Upper lobe of left lung (tissue), 6 donors: ENCODE measurements around the gene WAPL. TPM values are rescaled to one million over a fixed set of nuclear protein-coding genes. Genes with fewer than 3 reads are reported as not detected.
"Not testable (repeated sequence)": the region's sequence is repeated elsewhere in the genome, so short reads cannot be mapped to it uniquely, and the experiment has no call there.

Experiments used
- ATAC-seq, 2 donors: fragments of 200-7000 bp; cut with Tn5 transposase; one replicate each; pipeline ENCODE4 v1.9.1; 2022; ENCODE audit warnings: mild to moderate bottlenecking in 2 of 2, moderate library complexity in 2 of 2; ENCODE audit not compliant: low FRiP score in 2 of 2
- DNase-seq, 2 donors: peaks; one replicate each; pipeline ENCODE4 v3.0.0-alpha.2; 2019 to 2020
- H3K27ac ChIP-seq, 4 donors: fragments of 200-600 bp; sonication (generic); one replicate each; pipeline ENCODE4 v1.5.1; 2016 to 2019
- H3K27me3 ChIP-seq, 4 donors: fragments of 200-600 bp; sonication (generic); one replicate each; pipeline ENCODE4 v1.5.1; 2017 to 2019
- H3K36me3 ChIP-seq, 4 donors: fragments of 200-600 bp; sonication (generic); one replicate each; pipeline ENCODE4 v1.5.1; 2016 to 2019
- H3K4me1 ChIP-seq, 4 donors: fragments of 200-600 bp; sonication (generic); one replicate each; pipeline ENCODE4 v1.5.1; 2018 to 2019
- H3K4me3 ChIP-seq, 4 donors: fragments of 200-600 bp; sonication (generic); one replicate each; pipeline ENCODE4 v1.5.1; 2017 to 2019; ENCODE audit warnings: mild to moderate bottlenecking in 2 of 4, moderate library complexity in 1 of 4
- H3K9me3 ChIP-seq, 4 donors: fragments of 200-600 bp; sonication (generic); one replicate each; pipeline ENCODE4 v1.5.1; 2018 to 2019
- CTCF ChIP-seq, 6 experiments: fragments of 450-650 bp in 4 of 6; fragments of 200-600 bp in 2 of 6; sonication (generic) in 2 of 6; IDR thresholded peaks; one replicate each; pipeline ENCODE4 v1.5.1; 2016 to 2019; ENCODE audit warnings: antibody characterized with exemption in 6 of 6
- EP300 ChIP-seq, 4 donors: sonication (generic); formaldehyde crosslinking; IDR thresholded peaks; one replicate each; pipeline ENCODE4 v1.5.1; 2017; ENCODE audit warnings: antibody characterized with exemption in 4 of 4, control low read depth in 2 of 4
- POLR2A ChIP-seq, 4 donors: fragments of 450-650 bp; IDR thresholded peaks; one replicate each; pipeline ENCODE4 v1.5.1; 2016 to 2017; ENCODE audit warnings: antibody characterized with exemption in 4 of 4, mild to moderate bottlenecking in 2 of 4
- POLR2AphosphoS5 ChIP-seq, 2 donors: sonication (generic); formaldehyde crosslinking; IDR thresholded peaks; one replicate each; pipeline ENCODE4 v1.5.1; 2017; ENCODE audit warnings: antibody characterized with exemption in 2 of 2
- WGBS, 2 donors: methylation state at CpG; one replicate each; pipeline ENCODE4 v1.1.5; 2017 to 2018; 5-methylcytosine and 5-hydroxymethylcytosine counted together
- total RNA-seq, 6 donors: library from RNA; depleted of rRNA in 4 of 6; stranded (reverse); fragments of >200 nt in 4 of 6; gene quantifications; one replicate each; pipeline versions ENCODE4 v1.1.0 to v1.2.1, GENCODE V29; 2016 to 2021
- donor health status: DM: no; HTN: no; CAD: no; lungs with moderate emphysema.
- donor health status: DM: no; HTN: yes; CAD: no; lungs with severe emphysema.

The WAPL gene
- total RNA-seq, 6 donors from 2014 or later: 24.5 to 55.2 (median 38.1) TPM

- DNase-seq (peak; percentile 89 to 95), ATAC-seq (peak; percentile 94)
- no peaks in the 10 kb centered on the region for H3K36me3 ChIP-seq
- peak in 1 of 4 donors; percentile 56 for TF ChIP-seq POLR2A (IDR thresholded peaks at IDR 0.05)
- no peak for TF ChIP-seq CTCF (IDR thresholded peaks at IDR 0.05)
- peak; percentile 17 to 24 for TF ChIP-seq POLR2AphosphoS5 (IDR thresholded peaks at IDR 0.05)
- 31 to 32% methylated on average over 16 to 39 of the region's 47 CpGs for WGBS, 2 donors
- H3K9me3 ChIP-seq: no peaks in the 10 kb centered on the region
- H3K27ac ChIP-seq: peak overlapping the region; percentile 44 to 78 (median 63)
- peak overlapping the region; percentile 2 to 59 (median 48) for H3K4me3 ChIP-seq
- H3K4me1 ChIP-seq: peaks cover 8 to 19% (median 13%) of the 10 kb centered on the region in 4 donors
- no peaks in the 10 kb centered on the region for H3K27me3 ChIP-seq
Observed at GRCh38 chr10:86535132-86535882, 13.7 kb upstream of the WAPL start.

GRCh38 chr10:86533328-86533727 lies 11.7 kb upstream of the WAPL start:
- no peak overlapping the region for H3K4me3 ChIP-seq
- H3K9me3 ChIP-seq: no peaks in the 10 kb centered on the region
- H3K36me3 ChIP-seq: no peaks in the 10 kb centered on the region
- WGBS, 2 donors: 100% methylated on average over 2 of the region's 2 CpGs
- H3K4me1 ChIP-seq: peaks cover 8 to 19% (median 13%) of the 10 kb centered on the region in 4 donors
- H3K27me3 ChIP-seq: no peaks in the 10 kb centered on the region
- no peak overlapping the region for H3K27ac ChIP-seq
- TF ChIP-seq POLR2AphosphoS5 (IDR thresholded peaks at IDR 0.05): no peak
- TF ChIP-seq CTCF (IDR thresholded peaks at IDR 0.05): no peak
- no peak for TF ChIP-seq EP300 (IDR thresholded peaks at IDR 0.05)
- TF ChIP-seq POLR2A (IDR thresholded peaks at IDR 0.05): no peak
- ATAC-seq: no peak
- DNase-seq: no peak

- not testable (repeated sequence) for ATAC-seq, DNase-seq, H3K4me3 ChIP-seq, H3K4me1 ChIP-seq, H3K27ac ChIP-seq, H3K9me3 ChIP-seq, H3K36me3 ChIP-seq, H3K27me3 ChIP-seq
- whole genome bisulfite sequencing, 2 donors: 84 to 100% methylated on average over 3 of the region's 3 CpGs
Observed at GRCh38 chr10:86528736-86529135, 7.1 kb upstream of the WAPL start.

GRCh38 chr10:86526606-86527005 lies 5.0 kb upstream of the WAPL start:
- ATAC-seq: no peak
- peak in 1 of 2 donors; percentile 41 for DNase-seq
- no peaks in the 10 kb centered on the region for H3K9me3 ChIP-seq
- H3K27ac ChIP-seq: no peak overlapping the region
- H3K36me3 ChIP-seq: no peaks in the 10 kb centered on the region
- H3K4me3 ChIP-seq: no peak overlapping the region
- H3K4me1 ChIP-seq: peaks cover 14 to 24% (median 20%) of the 10 kb centered on the region in 4 donors
- WGBS, 2 donors: 69 to 95% methylated on average over 4 of the region's 4 CpGs
- no peaks in the 10 kb centered on the region for H3K27me3 ChIP-seq
- TF ChIP-seq EP300 (IDR thresholded peaks at IDR 0.05) (no peak), CTCF (IDR thresholded peaks at IDR 0.05) (no peak), POLR2AphosphoS5 (IDR thresholded peaks at IDR 0.05) (no peak), POLR2A (IDR thresholded peaks at IDR 0.05) (no peak)

- 90 to 92% methylated on average over 6 of the region's 6 CpGs for WGBS, 2 donors
- peaks cover 14 to 24% (median 20%) of the 10 kb centered on the region in 4 donors for H3K4me1 ChIP-seq
- not testable (repeated sequence) for H3K4me3 ChIP-seq, H3K27me3 ChIP-seq, H3K27ac ChIP-seq, H3K9me3 ChIP-seq, H3K36me3 ChIP-seq, ATAC-seq, DNase-seq
Observed at GRCh38 chr10:86525713-86526112, 4.1 kb upstream of the WAPL start.
